ENCODE data around the gene GRWD1. TPM values are rescaled to one million over a fixed set of nuclear protein-coding genes. Genes with fewer than 3 reads are reported as not detected.
"Not testable (repeated sequence)": the region's sequence is repeated elsewhere in the genome, so short reads cannot be mapped to it uniquely, and the experiment has no call there.

Gene GRWD1
- total RNA-seq, 2 experiments from 2014 or later, result 32.4 to 36.0 TPM

DNA sequence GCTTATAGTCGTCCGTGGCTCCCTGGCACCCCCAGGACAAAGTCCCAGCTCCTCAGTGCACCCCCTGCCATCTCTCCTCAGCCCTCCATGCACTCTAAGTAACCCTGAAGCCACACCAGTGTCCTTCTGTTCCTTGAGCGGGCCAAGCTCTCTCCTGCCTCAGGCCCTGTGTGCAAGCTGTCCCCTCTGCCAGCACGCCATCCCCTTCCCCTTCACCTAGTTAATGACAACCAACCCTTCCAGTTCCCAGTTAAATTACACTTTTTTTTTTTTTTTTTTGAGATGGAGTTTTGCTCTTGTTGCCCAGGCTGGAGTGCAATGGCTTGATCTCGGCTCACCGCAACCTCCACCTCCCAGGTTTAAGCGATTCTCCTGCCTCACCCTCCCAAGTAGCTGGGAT is 42.7 kb downstream of the GRWD1 start:
- H3K4me1 Mint-ChIP-seq (ENCODE audit: low read depth), result peaks cover 23% of the 10 kb centered on the region
- H3K36me3 Mint-ChIP-seq (ENCODE audit: low read depth); intact Hi-C loops (cut with micrococcal nuclease); DNase-seq; H3K9me3 Mint-ChIP-seq; H3K4me3 Mint-ChIP-seq; H3K27ac Mint-ChIP-seq: not testable (repeated sequence)
- peaks cover 18% of the 10 kb centered on the region for H3K27me3 Mint-ChIP-seq (ENCODE audit: low read depth)
- CTCF ChIA-PET, result interaction anchor here (1.1 to 3.1 kb wide), 7 partner anchors 8 to 120 kb away, joined by 3 to 62 read pairs (median 10); no protein-coding TSS in a partner anchor

GRCh38 chr19:48489608-48490216 is 43.9 kb downstream of the GRWD1 start:
- Mint-ChIP-seq H3K9me3 (no peaks in the 10 kb centered on the region), H3K36me3 (ENCODE audit: low read depth) (no peaks in the 10 kb centered on the region), H3K4me3 (no peak overlapping the region), H3K4me1 (ENCODE audit: low read depth) (peaks cover 26% of the 10 kb centered on the region), H3K27me3 (ENCODE audit: low read depth) (peaks cover 24% of the 10 kb centered on the region), H3K27ac (no peak overlapping the region)
- CTCF ChIA-PET, result interaction anchor here (0.5 to 3.1 kb wide), 29 partner anchors 9 to 661 kb away, joined by 3 to 62 read pairs (median 4); no protein-coding TSS in a partner anchor
- peak; percentile 86 for DNase-seq
- intact Hi-C loops (cut with micrococcal nuclease), result loop anchor here (1.0 to 5.0 kb wide), 3 partner anchors 92 to 119 kb away; no protein-coding TSS in a partner anchor

DNA sequence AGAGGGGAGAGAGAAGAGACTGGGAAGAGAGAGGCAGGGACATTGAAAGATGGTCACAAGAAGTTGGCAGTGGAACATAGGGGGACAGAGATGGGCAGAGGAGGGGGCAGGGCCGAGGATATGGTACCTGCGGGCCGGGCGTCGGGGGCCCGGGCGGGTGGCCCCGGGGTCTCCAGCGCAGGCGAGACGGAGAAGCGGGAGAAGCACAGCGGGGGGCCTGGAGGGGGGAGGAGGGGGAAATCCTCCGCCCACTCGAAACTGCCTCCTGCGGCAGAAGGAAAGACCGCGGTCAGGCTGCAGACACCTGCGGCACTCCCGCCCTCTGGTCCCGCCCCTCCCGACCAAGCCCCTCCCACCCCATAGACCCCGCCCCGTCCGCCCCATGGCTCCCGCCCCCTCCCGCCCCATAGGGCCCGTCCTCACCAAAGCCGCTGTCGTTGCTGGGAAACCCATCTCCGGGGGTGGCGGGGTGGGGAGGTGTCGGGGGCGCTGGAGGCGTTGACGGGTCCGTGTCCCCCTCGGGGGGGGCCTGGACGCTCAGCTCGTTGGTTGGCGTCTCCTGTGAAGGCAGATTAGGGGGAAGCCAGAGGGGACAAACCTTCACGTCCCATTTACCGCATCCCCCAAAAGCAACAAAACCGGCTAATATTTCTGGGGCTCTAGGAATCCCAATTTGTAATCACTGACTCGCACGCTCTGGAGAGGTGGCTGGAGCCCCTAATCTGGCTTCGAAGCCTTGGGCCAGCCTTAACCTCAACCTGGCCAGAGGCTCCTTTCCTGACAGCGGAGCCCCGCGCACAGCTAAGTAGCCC is 45.4 kb downstream of the GRWD1 start:
- H3K4me3 Mint-ChIP-seq, result peak overlapping the region; percentile 36
- CTCF ChIA-PET, result interaction anchor here (1.5 to 3.1 kb wide), 3 partner anchors 93 to 185 kb away, joined by 9 to 62 read pairs (median 25); no protein-coding TSS in a partner anchor
- H3K36me3 Mint-ChIP-seq (ENCODE audit: low read depth), result no peaks in the 10 kb centered on the region
- H3K27ac Mint-ChIP-seq, result no peak overlapping the region
- H3K9me3 Mint-ChIP-seq, result no peaks in the 10 kb centered on the region
- intact Hi-C loops (cut with micrococcal nuclease), result loop anchor here (5.0 kb wide), 1 partner anchor 94 kb away; no protein-coding TSS in a partner anchor
- DNase-seq, result peak; percentile 54
- peaks cover 31% of the 10 kb centered on the region for H3K27me3 Mint-ChIP-seq (ENCODE audit: low read depth)
- peaks cover 26% of the 10 kb centered on the region for H3K4me1 Mint-ChIP-seq (ENCODE audit: low read depth)

DNA sequence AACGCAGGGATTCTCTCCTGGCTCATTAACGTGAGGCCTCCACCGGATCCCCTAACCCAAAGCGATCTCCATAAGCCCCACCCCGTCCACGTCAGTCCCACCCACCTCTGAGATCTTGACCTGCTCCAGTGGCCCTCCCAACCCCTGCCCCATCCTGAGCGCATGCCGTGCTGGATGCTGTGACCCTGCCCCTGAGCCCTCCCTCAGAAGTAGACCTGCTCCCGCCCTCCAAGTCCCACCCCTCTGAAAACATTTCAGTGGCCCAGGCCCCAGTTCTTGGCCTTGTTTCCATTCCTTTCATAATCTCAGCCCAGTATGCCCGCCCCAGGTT is 46.0 kb downstream of the GRWD1 start:
- peaks cover 31% of the 10 kb centered on the region for H3K27me3 Mint-ChIP-seq (ENCODE audit: low read depth)
- H3K27ac Mint-ChIP-seq, result no peak overlapping the region
- DNase-seq, result no peak
- H3K9me3 Mint-ChIP-seq, result no peaks in the 10 kb centered on the region
- no peaks in the 10 kb centered on the region for H3K36me3 Mint-ChIP-seq (ENCODE audit: low read depth)
- H3K4me3 Mint-ChIP-seq, result peak overlapping the region; percentile 36
- CTCF ChIA-PET, result no interaction called here
- H3K4me1 Mint-ChIP-seq (ENCODE audit: low read depth), result peaks cover 26% of the 10 kb centered on the region
- intact Hi-C loops (cut with micrococcal nuclease), result loop anchor here (2.0 to 5.0 kb wide), 2 partner anchors 94 to 171 kb away; a partner anchor contains a TSS

GRCh38 chr19:48492925-48493717 is 47.3 kb downstream of the GRWD1 start:
- no peaks in the 10 kb centered on the region for H3K36me3 Mint-ChIP-seq (ENCODE audit: low read depth)
- no peaks in the 10 kb centered on the region for H3K9me3 Mint-ChIP-seq
- intact Hi-C loops (cut with micrococcal nuclease), result loop anchor here (1.0 to 5.0 kb wide), 6 partner anchors 9 to 172 kb away; partner anchors contain the start of genes CYTH2 and TMEM143
- peak; percentile 86 for DNase-seq
- peaks cover 31% of the 10 kb centered on the region for H3K4me1 Mint-ChIP-seq (ENCODE audit: low read depth)
- no peak overlapping the region for H3K27ac Mint-ChIP-seq
- peak overlapping the region; percentile 62 for H3K4me3 Mint-ChIP-seq
- CTCF ChIA-PET, result interaction anchor here (1.2 to 2.0 kb wide), 4 partner anchors 13 to 116 kb away, joined by 4 to 9 read pairs (median 6); no protein-coding TSS in a partner anchor
- peaks cover 38% of the 10 kb centered on the region for H3K27me3 Mint-ChIP-seq (ENCODE audit: low read depth)

DNA sequence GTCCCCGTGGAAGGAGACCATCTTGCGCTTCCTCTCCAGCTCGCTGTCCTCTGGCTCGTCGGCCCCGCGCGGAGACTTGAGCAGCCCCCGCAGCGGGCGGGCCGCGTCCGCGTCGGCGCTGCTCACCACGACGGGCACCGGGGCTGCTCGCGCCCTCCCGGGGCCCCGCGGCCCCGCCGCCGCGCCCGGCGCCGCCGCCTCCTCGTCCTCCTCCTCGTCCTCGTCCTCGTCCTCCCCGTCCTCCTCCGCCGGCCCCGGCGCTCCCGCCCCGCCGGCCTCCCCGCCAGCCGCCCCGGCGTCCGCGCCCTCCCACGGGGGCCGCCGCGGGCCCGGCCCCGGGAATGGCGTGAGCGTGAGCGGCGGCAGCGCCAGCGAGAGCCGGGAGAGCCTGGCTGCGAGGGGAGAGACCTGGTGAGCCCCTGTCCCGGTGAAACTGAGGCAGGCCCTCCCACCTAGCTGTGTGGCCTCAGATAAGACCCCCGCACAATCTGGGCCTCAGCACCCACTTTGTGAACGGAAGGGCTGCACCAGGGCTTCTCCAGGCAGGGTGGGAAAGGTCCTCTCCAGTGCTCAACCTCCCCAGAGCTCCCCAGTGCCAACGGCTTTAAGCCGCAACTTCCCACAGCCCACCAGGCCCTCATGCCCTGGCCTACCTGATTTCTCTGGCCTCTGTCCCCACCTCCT is 48.1 kb downstream of the GRWD1 start:
- H3K27ac Mint-ChIP-seq, result no peak overlapping the region
- H3K9me3 Mint-ChIP-seq, result no peaks in the 10 kb centered on the region
- peaks cover 33% of the 10 kb centered on the region for H3K4me1 Mint-ChIP-seq (ENCODE audit: low read depth)
- H3K36me3 Mint-ChIP-seq (ENCODE audit: low read depth), result no peaks in the 10 kb centered on the region
- peak overlapping the region; percentile 64 for H3K4me3 Mint-ChIP-seq
- intact Hi-C loops (cut with micrococcal nuclease), result loop anchor here (1.0 to 5.0 kb wide), 6 partner anchors 8 to 173 kb away; partner anchors contain the start of genes CYTH2 and TMEM143
- CTCF ChIA-PET, result interaction anchor here (1.2 to 2.0 kb wide), 4 partner anchors 12 to 115 kb away, joined by 4 to 9 read pairs (median 6); no protein-coding TSS in a partner anchor
- DNase-seq, result no peak
- H3K27me3 Mint-ChIP-seq (ENCODE audit: low read depth), result peaks cover 38% of the 10 kb centered on the region

DNA sequence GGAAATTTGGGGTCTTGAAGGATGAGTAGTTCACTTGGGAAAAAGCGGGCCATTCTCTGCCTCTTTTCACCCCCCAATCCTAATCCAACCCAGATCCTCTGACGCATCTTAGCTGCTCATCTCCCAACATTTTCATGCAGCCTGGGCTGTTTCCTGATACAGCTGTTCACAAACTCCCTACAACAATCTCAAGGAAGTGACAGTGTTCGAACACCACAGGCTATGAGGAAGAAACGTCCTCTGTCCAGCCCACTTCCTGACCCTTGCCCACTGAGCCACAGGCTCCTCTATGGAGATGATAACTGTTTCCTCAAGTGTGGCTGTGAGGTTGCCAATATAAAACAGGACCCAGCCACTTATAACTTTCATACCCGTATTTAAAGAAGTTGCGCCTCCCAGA is 49.6 kb downstream of the GRWD1 start:
- H3K4me1 Mint-ChIP-seq (ENCODE audit: low read depth), result peaks cover 34% of the 10 kb centered on the region
- no peak overlapping the region for H3K27ac Mint-ChIP-seq
- CTCF ChIA-PET, result interaction anchor here (1.1 kb wide), 1 partner anchor 93 kb away, joined by 4 read pairs; no protein-coding TSS in a partner anchor
- H3K9me3 Mint-ChIP-seq, result no peaks in the 10 kb centered on the region
- intact Hi-C loops (cut with micrococcal nuclease), result no loop called here
- no peaks in the 10 kb centered on the region for H3K36me3 Mint-ChIP-seq (ENCODE audit: low read depth)
- DNase-seq, result no peak
- peaks cover 33% of the 10 kb centered on the region for H3K27me3 Mint-ChIP-seq (ENCODE audit: low read depth)
- no peak overlapping the region for H3K4me3 Mint-ChIP-seq

- CTCF ChIA-PET, result interaction anchor here (1.2 kb wide), 1 partner anchor 17 kb away, joined by 4 read pairs; no protein-coding TSS in a partner anchor
- intact Hi-C loops (cut with micrococcal nuclease), result no loop called here
- H3K27ac Mint-ChIP-seq, result no peak overlapping the region
These were observed 51.4 kb downstream of the GRWD1 start for GRCh38 chr19:48496959-48497727.

DNA sequence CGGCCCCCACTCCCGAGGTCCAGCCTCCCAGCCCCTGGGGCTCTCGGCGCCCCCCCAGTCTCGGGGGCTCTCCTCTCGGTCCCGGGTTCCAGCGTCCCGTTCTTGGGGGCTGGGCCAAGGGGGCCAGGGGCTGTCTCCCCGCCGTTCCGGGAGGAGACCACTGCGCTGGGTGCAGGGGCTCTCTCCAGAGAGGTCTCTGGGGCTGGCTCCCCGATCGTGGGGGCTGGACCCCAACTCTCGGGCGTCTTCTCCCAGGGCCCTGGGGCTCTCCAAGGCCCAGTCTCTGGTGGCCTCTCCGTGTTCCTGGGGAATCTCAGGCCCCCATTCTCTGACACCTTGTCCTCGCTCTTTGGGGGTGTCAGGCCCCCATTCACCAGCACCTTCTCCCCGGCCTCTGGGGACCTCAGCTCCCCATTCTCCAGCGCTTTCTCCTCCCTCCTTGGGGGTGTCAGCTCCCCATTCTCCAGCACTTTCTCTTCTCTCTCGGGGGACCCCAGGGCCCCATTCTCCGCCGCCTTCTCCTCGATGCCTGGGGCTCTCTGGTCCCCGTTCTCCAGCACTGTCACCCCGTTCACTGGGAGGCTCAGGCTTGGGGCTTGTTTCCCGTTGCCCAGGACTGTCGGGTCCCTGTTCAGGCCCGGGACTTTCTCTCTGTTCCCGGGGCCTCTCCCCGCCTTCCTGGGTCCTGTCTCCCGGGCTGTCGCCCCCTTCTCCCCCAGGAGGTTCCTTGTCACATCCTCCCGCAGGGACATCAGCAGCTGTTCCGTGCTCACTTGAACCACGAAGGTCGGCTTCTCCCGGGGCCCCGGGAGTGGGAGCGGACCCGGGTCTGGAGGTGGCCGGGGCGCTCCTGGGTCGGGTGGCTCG is 52.2 kb downstream of the GRWD1 start:
- no peak for DNase-seq
- peaks cover 20% of the 10 kb centered on the region for H3K27me3 Mint-ChIP-seq (ENCODE audit: low read depth)
- no peak overlapping the region for H3K4me3 Mint-ChIP-seq
- CTCF ChIA-PET, result no interaction called here
- intact Hi-C loops (cut with micrococcal nuclease), result no loop called here
- no peaks in the 10 kb centered on the region for H3K36me3 Mint-ChIP-seq (ENCODE audit: low read depth)
- H3K27ac Mint-ChIP-seq, result no peak overlapping the region
- H3K9me3 Mint-ChIP-seq, result no peaks in the 10 kb centered on the region
- peaks cover 24% of the 10 kb centered on the region for H3K4me1 Mint-ChIP-seq (ENCODE audit: low read depth)

More at GRCh38 chr19:48496959-48497727, 51.4 kb downstream of the GRWD1 start:
- no peak overlapping the region for H3K4me3 Mint-ChIP-seq
- H3K36me3 Mint-ChIP-seq (ENCODE audit: low read depth), result no peaks in the 10 kb centered on the region
- H3K4me1 Mint-ChIP-seq (ENCODE audit: low read depth), result peaks cover 30% of the 10 kb centered on the region
- H3K27me3 Mint-ChIP-seq (ENCODE audit: low read depth), result peaks cover 24% of the 10 kb centered on the region
- no peaks in the 10 kb centered on the region for H3K9me3 Mint-ChIP-seq
- DNase-seq, result no peak

GRCh38 chr19:48498595-48499311 is 53.0 kb downstream of the GRWD1 start:
- Mint-ChIP-seq H3K27me3 (ENCODE audit: low read depth) (peaks cover 20% of the 10 kb centered on the region), H3K4me3 (no peak overlapping the region), H3K9me3 (no peaks in the 10 kb centered on the region), H3K36me3 (ENCODE audit: low read depth) (no peaks in the 10 kb centered on the region), H3K4me1 (ENCODE audit: low read depth) (peaks cover 24% of the 10 kb centered on the region), H3K27ac (no peak overlapping the region)
- DNase-seq, result no peak
- CTCF ChIA-PET, result no interaction called here
- intact Hi-C loops (cut with micrococcal nuclease), result no loop called here
